ENCODE results near the gene CTSH.

The CTSH gene

GRCh38 chr15:78914027-78914764 lies 30.6 kb downstream of the CTSH start:
- H3K27ac ChIP-seq: no peak overlapping the region
- no peak overlapping the region for H3K4me3 ChIP-seq (ENCODE audit: low read depth, low read length)
- no peaks in the 10 kb centered on the region for H3K9me3 ChIP-seq (ENCODE audit: severe bottlenecking)
- DNase-seq: peak; percentile 54
- peaks cover 34% of the 10 kb centered on the region for H3K36me3 ChIP-seq
- peak; percentile 77 for TF ChIP-seq CTCF (IDR thresholded peaks at IDR 0.05; ENCODE audit: low read depth, low read length)
- no peaks in the 10 kb centered on the region for H3K27me3 ChIP-seq (ENCODE audit: insufficient read depth, low read depth, severe bottlenecking)

- Histone ChIP-seq H3K9me3 (ENCODE audit: severe bottlenecking) (no peaks in the 10 kb centered on the region), H3K36me3 (peaks cover 31% of the 10 kb centered on the region), H3K27me3 (ENCODE audit: insufficient read depth, low read depth, severe bottlenecking) (no peaks in the 10 kb centered on the region), H3K4me3 (ENCODE audit: low read depth, low read length) (no peak overlapping the region), H3K27ac (no peak overlapping the region)
- no peak for DNase-seq
- TF ChIP-seq CTCF (IDR thresholded peaks at IDR 0.05; ENCODE audit: low read depth, low read length): no peak
These were observed 31.8 kb downstream of the CTSH start for GRCh38 chr15:78913012-78913411.

GRCh38 chr15:78912316-78912715 lies 32.5 kb downstream of the CTSH start:
- no peaks in the 10 kb centered on the region for H3K9me3 ChIP-seq (ENCODE audit: severe bottlenecking)
- no peak for TF ChIP-seq CTCF (IDR thresholded peaks at IDR 0.05; ENCODE audit: low read depth, low read length)

GRCh38 chr15:78910271-78910670 lies 34.6 kb downstream of the CTSH start:
- H3K4me3 ChIP-seq (ENCODE audit: low read depth, low read length): no peak overlapping the region
- TF ChIP-seq CTCF (IDR thresholded peaks at IDR 0.05; ENCODE audit: low read depth, low read length): no peak
- DNase-seq: no peak
- no peaks in the 10 kb centered on the region for H3K27me3 ChIP-seq (ENCODE audit: insufficient read depth, low read depth, severe bottlenecking)
- no peaks in the 10 kb centered on the region for H3K9me3 ChIP-seq (ENCODE audit: severe bottlenecking)
- H3K36me3 ChIP-seq: peaks cover 56% of the 10 kb centered on the region
- H3K27ac ChIP-seq: no peak overlapping the region

More at GRCh38 chr15:78912316-78912715, 32.5 kb downstream of the CTSH start:
- Histone ChIP-seq H3K4me3 (ENCODE audit: low read depth, low read length) (no peak overlapping the region), H3K27me3 (ENCODE audit: insufficient read depth, low read depth, severe bottlenecking) (no peaks in the 10 kb centered on the region), H3K27ac (no peak overlapping the region), H3K36me3 (peaks cover 36% of the 10 kb centered on the region)
- DNase-seq: no peak

- peak; percentile 82 for TF ChIP-seq CTCF (IDR thresholded peaks at IDR 0.05; ENCODE audit: low read depth, low read length)
- H3K27me3 ChIP-seq (ENCODE audit: insufficient read depth, low read depth, severe bottlenecking): no peaks in the 10 kb centered on the region
- no peak overlapping the region for H3K27ac ChIP-seq
- H3K4me3 ChIP-seq (ENCODE audit: low read depth, low read length): no peak overlapping the region
- H3K9me3 ChIP-seq (ENCODE audit: severe bottlenecking): no peaks in the 10 kb centered on the region
- peak; percentile 57 for DNase-seq
- peaks cover 56% of the 10 kb centered on the region for H3K36me3 ChIP-seq
These were observed 35.0 kb downstream of the CTSH start for GRCh38 chr15:78909791-78910228.

Measured in WERI-Rb-1 (cell line).